GM19351 (cell line): ENCODE results near the gene CDK2.

Experiments
- ATAC-seq: cut with Tn5 transposase; IDR thresholded peaks from one replicate; pipeline ENCODE4 v1.9.1; 2021; ENCODE audit warnings: mild to moderate bottlenecking, moderate library complexity; ENCODE audit not compliant: unreplicated experiment

The CDK2 gene

DNA sequence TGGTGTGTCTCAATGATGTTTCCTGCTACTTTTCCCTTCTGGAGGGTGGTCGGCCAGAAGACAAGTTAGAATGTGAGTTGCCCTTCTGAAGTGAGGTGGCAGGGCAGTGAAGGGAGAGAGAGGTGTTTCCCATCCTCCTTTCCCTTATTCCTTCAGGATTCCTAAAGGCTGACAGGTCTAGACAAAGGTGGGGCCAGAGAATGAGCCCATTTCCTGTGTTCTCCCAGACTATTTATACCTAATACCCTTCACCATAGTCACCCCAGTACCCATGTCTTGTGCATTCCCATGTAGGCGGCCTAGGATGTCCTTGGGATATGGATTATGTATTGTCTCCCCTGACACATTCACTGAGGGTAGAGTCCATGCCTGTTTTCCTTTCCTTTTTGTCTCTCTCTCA lies 28.6 kb upstream of the CDK2 start:
- ATAC-seq: no peak

DNA sequence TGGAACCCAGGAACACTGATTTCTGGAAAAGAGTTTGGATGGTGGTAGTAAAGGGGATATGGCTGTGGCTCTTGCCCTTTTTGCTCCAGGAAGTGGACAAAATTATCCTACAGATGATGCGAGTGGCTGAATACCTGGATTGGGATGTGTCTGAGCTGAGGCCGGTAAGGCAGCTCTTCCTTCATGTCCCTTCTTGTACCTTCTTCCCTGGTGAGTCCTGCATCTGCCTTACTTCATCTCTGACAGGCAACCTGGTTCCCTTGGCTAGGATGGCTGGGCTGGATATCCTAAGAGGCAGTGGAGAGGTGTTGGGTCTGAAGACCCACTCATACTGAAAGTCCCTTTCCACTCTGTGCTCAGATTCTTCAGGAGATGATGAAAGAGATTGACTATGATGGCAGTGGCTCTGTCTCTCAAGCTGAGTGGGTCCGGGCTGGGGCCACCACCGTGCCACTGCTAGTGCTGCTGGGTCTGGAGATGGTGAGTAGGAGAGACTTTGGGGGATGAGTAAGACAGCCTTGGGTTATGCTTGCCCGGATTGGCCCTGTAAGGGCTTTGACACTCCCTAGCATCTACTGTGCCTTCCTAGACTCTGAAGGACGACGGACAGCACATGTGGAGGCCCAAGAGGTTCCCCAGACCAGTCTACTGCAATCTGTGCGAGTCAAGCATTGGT lies 27.7 kb upstream of the CDK2 start:
- ATAC-seq: no peak

DNA sequence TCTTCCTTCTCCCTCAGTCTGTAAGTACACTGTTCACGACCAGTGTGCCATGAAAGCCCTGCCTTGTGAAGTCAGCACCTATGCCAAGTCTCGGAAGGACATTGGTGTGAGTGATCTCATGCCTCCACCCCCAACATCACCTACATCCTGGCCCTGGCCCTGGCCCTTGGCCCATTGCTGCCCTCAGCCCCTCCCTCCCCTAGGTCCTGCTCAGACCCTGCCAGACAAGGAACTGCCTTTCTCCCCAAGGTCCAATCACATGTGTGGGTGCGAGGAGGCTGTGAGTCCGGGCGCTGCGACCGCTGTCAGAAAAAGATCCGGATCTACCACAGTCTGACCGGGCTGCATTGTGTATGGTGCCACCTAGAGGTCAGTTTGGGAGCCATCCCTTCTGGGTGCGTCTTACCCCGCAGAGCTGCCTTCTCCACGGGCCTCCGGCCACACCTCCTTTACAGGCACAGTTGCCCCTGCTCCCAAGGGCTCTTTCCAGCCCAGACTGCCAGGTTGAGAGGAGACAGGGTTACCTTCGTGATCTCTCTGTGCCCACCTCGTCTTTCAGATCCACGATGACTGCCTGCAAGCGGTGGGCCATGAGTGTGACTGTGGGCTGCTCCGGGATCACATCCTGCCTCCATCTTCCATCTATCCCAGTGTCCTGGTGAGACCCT lies 26.4 kb upstream of the CDK2 start:
- peak; percentile 99 for ATAC-seq

GRCh38 chr12:55942055-55942454 lies 24.6 kb upstream of the CDK2 start:
- ATAC-seq: no peak

- ATAC-seq: no peak
Measured at GRCh38 chr12:55942577-55943136, 24.0 kb upstream of the CDK2 start.

- no peak for ATAC-seq
Measured at GRCh38 chr12:55946553-55946952, 20.1 kb upstream of the CDK2 start.

DNA sequence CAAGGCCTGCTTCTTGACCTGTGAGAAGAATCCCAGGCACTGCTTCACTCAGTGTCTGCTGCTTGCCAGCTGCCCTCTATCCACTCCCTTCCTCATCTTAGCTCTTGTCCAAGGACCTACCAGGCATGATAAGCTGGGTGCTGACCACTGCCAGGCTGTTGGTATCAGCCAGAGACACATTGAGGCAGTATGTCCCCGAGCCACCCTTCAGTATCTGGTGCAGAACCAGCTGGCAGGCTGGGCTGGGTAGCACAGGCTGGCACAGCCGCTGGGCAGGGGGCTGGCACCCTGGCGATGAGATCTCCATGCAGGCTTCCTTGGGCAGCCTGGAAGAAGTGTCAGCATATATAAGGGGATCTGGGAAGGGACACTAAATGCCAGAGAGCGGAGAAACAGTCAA lies 11.3 kb upstream of the CDK2 start:
- ATAC-seq: no peak

DNA sequence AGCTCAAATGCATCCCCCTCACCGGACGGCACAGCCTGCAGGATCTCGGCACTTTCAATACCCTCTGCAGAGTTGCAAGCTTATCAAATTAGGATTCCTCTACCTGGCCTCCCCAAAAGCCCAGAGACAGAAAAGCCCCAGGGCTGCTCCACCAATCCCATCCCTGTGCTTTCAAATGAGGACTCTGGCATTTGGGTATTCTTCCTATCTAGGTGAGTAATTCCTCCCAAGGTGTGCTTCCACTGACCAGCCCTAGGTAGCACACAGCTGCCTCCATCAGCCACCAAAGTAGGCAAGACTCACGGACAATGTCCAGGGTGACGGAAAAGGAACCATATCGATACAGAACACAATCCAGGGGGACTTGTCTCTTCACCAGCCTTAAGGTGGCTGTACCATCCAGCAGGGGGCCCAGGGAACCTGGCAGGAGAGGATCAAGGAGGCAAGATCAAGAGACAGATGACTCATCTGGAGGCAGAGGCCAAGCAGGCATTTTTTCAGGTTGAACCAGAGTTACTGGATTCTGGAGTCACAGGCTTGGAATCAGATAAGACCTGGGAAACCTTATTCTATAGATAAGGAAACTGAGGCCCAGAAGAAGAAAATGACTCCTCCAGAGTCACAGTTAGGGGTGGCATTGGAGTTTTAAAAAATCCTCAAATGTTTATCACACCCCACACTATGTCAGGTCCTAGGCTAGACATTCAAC lies 10.7 kb upstream of the CDK2 start:
- no peak for ATAC-seq

- no peak for ATAC-seq
Measured at GRCh38 chr12:55957106-55957859, 9.3 kb upstream of the CDK2 start.

DNA sequence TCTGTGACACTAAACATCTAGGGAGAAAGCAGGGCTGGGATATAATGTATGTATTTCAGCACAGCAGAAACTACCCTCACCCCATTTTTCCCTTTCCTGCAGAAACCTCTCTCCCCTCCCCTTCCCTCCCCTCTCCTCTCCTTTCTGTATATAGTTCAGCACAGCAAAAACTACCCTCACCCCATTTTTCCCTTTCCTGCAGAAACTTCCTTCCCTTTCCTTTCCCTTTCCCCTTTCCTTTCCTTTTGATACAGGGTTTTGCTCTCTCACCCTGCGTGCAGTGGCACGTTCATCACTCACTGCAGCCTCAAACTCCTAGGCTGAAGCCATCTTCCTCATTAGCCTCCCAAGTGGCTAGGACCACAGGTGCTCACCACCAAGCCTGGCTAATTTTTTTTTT lies 2.9 kb upstream of the CDK2 start:
- no peak for ATAC-seq

DNA sequence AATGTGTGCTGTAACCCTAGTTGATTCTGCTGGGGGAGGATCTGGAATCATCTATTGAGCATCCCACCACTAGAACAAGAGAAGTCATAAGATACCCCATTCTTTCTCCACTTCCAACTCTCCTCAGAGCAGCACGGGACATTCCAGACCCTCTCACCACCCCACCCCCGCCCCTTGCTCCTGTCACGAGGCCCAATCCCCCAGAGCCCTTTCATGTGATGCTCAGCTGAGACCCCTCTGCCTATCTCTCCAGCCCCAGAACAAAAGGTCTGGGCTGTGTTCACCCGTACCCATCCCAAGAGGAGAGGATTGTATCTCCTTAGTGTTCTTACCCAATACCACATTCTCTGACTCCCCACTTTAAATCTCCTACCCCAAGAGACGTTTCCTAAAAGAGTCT lies 1.4 kb upstream of the CDK2 start:
- ATAC-seq: no peak

DNA sequence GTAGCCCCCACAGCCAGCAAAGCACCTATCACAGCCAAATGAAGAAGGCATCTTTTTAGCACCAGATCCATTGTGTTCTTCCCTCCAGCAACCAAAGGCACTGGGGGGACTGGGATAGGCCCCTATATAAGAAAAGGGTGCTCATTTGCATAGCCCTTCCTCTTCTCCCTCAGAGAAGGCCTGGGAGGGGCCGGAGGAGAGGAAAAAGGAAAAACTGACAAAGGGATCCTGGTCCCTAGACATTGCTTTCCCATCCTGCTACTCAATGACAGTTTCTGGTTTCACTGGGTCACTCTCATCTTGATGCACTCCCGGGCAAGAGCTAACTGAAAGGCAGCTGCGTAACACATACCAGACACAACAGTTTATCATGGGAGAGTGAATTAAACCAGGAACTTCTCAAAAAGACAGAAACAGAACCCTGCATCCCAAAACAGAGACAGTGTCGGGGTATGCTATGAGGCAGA lies 656 bp upstream of the CDK2 start, which contains the start of gene PMEL:
TSS of gene PMEL (minus strand) at position 102 of the 467 bp plus-strand sequence. CDS start at position 71, 31 bp downstream.
- ATAC-seq: no peak

DNA sequence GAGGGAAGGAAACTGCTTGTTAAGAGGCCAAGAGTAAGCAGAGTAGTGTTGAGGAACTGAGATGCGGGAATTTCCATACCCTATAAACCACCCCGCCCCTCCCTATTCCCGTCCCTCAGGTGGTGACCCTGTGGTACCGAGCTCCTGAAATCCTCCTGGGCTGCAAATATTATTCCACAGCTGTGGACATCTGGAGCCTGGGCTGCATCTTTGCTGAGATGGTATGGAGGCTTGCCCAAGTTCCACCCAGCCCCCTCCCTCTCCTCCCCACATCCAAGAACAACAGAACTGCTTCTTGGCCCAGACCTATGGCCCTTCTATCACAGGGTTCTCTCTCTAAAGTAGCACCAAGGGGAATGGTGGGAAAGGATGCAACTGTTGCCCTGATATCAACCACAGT lies 2.7 kb downstream of the CDK2 start:
- ATAC-seq: no peak

GRCh38 chr12:55970775-55971174 lies 4.1 kb downstream of the CDK2 start:
- no peak for ATAC-seq

- ATAC-seq: no peak
Measured at GRCh38 chr12:55972042-55972441, 5.4 kb downstream of the CDK2 start.

DNA sequence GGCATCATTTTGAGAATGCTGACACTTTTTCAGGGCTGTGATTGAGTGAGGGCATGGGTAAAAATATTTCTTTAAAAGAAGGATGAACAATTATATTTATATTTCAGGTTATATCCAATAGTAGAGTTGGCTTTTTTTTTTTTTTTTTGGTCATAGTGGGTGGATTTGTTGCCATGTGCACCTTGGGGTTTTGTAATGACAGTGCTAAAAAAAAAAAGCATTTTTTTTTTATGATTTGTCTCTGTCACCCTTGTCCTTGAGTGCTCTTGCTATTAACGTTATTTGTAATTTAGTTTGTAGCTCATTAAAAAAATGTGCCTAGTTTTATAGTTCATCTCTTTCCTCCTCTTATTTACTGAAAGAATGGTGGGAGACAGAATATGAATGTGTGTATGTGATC lies 5.8 kb downstream of the CDK2 start:
- no peak for ATAC-seq

DNA sequence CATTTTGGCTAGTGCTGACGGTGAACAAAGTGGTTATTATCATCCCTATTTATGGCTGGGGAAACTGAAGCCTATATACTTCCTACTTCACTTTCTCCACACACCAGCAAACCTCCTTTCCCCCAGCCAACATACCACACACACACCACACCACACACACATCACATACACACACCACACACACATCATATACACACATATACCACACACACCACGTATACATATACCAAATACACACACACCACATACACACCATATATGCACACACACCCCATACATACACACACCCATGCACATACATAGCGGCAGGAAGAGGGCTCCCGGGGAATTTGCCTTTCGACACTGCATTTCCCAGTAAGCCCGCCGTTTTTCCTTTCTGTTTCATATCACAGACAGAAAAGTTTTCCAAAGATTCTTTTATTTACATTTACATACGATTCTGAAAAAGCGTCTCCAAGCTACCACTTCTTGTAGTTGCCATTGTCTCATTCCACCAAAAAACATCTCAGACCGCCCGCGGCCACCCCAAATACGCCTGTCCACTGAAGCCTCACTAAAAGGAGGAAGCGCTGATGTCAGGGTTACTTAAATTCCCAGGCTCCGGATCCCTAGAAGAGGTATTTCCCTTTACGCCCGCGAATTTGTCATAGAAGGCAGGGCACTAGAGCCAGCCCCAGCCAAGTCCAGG lies 6.4 kb downstream of the CDK2 start:
- ATAC-seq: no peak

DNA sequence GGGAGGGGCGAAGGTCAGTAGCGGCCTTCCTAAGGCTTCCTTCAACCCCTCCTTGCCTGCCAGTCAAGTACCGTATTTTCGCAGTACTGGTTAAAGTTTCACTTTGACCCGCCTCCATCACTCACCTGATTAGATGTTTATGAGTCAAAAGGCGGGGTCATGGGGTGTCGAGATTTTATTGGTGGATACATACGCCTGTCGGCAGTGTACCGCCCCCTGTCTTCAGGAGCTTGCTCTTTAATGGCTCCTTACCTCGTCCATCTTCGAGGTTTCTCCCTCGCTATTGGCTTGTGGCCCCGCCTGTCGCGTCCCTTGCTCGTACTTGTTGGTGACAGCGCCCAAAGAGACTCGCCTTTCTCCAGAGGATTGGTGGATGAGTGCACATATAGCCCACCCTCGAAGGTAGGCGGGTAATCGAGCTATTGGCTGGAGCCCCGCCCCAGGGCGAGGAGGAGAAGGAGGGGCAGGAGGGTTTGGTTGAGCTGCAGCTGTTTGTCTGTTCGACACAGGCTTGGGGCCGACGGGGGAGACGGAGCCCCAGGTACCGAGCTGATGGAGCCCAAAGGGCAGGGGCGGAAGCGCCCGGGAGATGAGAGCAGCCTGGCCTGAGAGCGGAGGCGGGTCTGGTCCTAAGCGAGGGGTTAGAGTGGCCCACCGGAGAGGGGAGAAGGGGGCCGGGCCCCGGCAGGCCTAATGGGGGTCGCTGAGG lies 7.1 kb downstream of the CDK2 start, which contains the start of gene RAB5B:
TSS of gene RAB5B (plus strand) at position 480 of the 709 bp plus-strand sequence. CDS start 12,883 bp downstream, outside the sequence.
- ATAC-seq: peak; percentile 89

DNA sequence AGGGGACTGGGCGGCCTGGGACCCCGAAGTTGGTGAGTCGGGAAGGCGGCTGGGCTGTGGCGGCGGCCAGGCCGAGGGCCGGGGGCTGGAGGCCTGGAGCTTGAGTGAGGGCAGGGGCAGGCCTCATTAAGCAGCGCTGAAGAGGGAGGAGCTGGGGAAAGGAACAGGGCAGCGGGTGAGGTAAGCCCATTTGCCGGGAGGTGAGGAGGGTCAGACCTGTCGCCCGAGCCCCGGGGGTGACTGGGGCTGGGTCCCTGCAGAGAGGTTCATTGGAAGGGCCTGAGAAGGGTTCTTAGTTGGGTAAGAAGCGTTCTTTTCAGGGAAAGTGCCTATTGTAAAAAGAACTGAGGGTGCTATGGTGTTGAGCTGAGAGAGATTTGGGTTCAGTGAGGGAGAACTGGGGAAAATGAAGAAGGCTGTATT lies 7.7 kb downstream of the CDK2 start:
- no peak for ATAC-seq

DNA sequence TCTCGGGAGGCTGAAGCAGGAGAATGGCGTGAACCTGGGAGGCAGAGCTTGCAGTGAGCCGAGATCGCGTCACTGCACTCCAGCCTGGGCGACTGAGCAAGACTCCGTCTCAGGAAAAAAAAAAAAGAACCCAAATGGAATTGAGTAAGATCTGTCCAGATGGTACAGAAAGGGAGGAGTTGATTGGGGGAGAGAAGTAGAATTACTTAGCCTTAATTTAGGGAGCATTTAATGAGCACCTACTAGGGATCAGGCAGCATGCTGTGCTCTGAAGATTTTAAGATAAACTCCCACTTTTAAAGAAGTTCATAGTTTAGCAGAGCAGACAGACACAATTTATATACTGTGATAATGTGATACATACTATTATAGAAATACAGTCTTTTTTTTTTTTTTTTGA lies 11.8 kb downstream of the CDK2 start:
- no peak for ATAC-seq
